Activated CD8-positive, alpha-beta T cell treated with anti-CD3 and anti-CD28 coated beads for 36 hours (primary cell): ENCODE measurements around the gene ABCC3. TPM values are rescaled to one million over a fixed set of nuclear protein-coding genes. Genes with fewer than 3 reads are reported as not detected.
A peak's percentile ranks its signal among the peaks of the same experiment; 100 is the strongest.

Experiments
- ATAC-seq: fragments of 200-7000 bp; cut with Tn5 transposase; one replicate; pipeline ENCODE4 v1.10.0; 2021; ENCODE audit warnings: mild to moderate bottlenecking, moderate library complexity
- CTCF ChIA-PET: fragments of 350-600 bp; sonication (Branson Sonifier 250); formaldehyde crosslinking; loops from one replicate; lab custom pipeline; 2021; ENCODE audit warnings: antibody characterized with exemption; lab: Charles Lee
- POLR2A ChIA-PET: fragments of 350-600 bp; sonication (Branson Sonifier 250); formaldehyde crosslinking; loops from one replicate; lab custom pipeline; 2021; ENCODE audit warnings: antibody characterized with exemption; lab: Charles Lee
- DNase-seq: peaks from one replicate; pipeline ENCODE4 v3.0.0-alpha.2; 2020
- H3K27ac Mint-ChIP-seq: one replicate; pipeline ENCODE4 v1.8.0; 2021; ENCODE audit warnings: mild to moderate bottlenecking, mixed read lengths
- H3K27me3 Mint-ChIP-seq: one replicate; pipeline ENCODE4 v1.8.0; 2021; ENCODE audit warnings: mixed read lengths
- H3K36me3 Mint-ChIP-seq: one replicate; pipeline ENCODE4 v1.8.0; 2021; ENCODE audit warnings: low read depth, mixed read lengths
- H3K4me1 Mint-ChIP-seq: one replicate; pipeline ENCODE4 v1.8.0; 2021; ENCODE audit warnings: low read depth, mixed read lengths
- H3K4me3 Mint-ChIP-seq: one replicate; pipeline ENCODE4 v1.8.0; 2021; ENCODE audit warnings: mild to moderate bottlenecking, moderate library complexity, mixed read lengths
- H3K9me3 Mint-ChIP-seq: one replicate; pipeline ENCODE4 v1.8.0; 2021; ENCODE audit warnings: mixed read lengths
- CTCF ChIP-seq: fragments of 200-600 bp; IDR thresholded peaks from one replicate; pipeline ENCODE4 v1.8.0; 2022; ENCODE audit warnings: antibody characterized with exemption, mild to moderate bottlenecking
- intact Hi-C: fragments of 100-400 bp; cut with micrococcal nuclease; formaldehyde crosslinking; loops from one replicate; pipeline ENCODE4 v1.10.0; 2022
- total RNA-seq, 2 experiments: library from RNA; stranded (reverse); gene quantifications; one replicate each; pipeline ENCODE4 v1.2.3, GENCODE V29; 2021

ABCC3 gene
- total RNA-seq, 2 experiments from 2014 or later: not detected

GRCh38 chr17:50693036-50693682, 58.5 kb downstream of the ABCC3 start:
- ATAC-seq (no peak), DNase-seq (no peak)
- H3K4me1 Mint-ChIP-seq: peaks cover 7% of the 10 kb centered on the region
- intact Hi-C loops: loop anchor here (10.0 kb wide), 1 partner anchor 148 kb away; the partner anchor contains the start of gene SPATA20
- ChIA-PET CTCF (interaction anchor here (0.6 to 3.4 kb wide), 3 partner anchors 8 to 192 kb away, joined by 3 to 14 read pairs (median 4); no protein-coding TSS in a partner anchor), POLR2A (no interaction called here)
- no peak overlapping the region for H3K4me3 Mint-ChIP-seq
- no peaks in the 10 kb centered on the region for H3K9me3 Mint-ChIP-seq
- H3K27ac Mint-ChIP-seq: no peak overlapping the region
- no peak for TF ChIP-seq CTCF
- peaks cover 31% of the 10 kb centered on the region for H3K36me3 Mint-ChIP-seq
- H3K27me3 Mint-ChIP-seq: no peaks in the 10 kb centered on the region

DNA sequence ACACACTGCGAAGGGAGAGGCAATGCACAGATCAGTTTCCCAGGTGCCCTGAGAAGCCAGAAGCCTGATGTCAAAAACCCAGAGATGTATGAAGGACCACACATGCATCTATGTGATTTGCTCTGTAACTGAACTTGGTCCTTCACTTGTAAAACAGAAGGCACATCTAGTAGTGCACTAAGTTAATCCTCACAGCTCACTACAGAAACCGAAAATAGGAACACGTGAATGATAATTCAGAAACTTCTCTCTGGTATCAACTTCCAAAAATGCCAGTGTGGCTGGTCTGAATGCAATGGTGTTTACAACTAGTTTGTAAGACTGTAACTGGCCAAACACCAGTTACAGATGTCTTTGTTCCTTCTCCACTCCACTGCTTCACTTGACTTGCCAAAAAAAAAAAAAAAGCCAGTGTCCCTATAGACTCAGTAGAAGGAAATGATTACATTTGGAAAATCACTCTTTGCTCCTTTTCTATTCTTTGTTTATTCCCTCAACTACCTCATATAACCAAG, 61.7 kb downstream of the ABCC3 start:
- no peaks in the 10 kb centered on the region for H3K27me3 Mint-ChIP-seq
- intact Hi-C loops: loop anchor here (10.0 kb wide), 1 partner anchor 152 kb away; the partner anchor contains the start of gene SPATA20
- POLR2A ChIA-PET: no interaction called here
- CTCF ChIA-PET: interaction anchor here (0.8 to 4.6 kb wide), 8 partner anchors 12 to 71 kb away, joined by 3 to 34 read pairs (median 3); partner anchors contain the start of gene ANKRD40
- TF ChIP-seq CTCF: no peak
- H3K27ac Mint-ChIP-seq: no peak overlapping the region
- H3K9me3 Mint-ChIP-seq: no peaks in the 10 kb centered on the region
- no peak overlapping the region for H3K4me3 Mint-ChIP-seq
- no peak for DNase-seq
- peaks cover 48% of the 10 kb centered on the region for H3K36me3 Mint-ChIP-seq
- no peak for ATAC-seq
- H3K4me1 Mint-ChIP-seq: peaks cover 16% of the 10 kb centered on the region

- CTCF ChIA-PET: interaction anchor here (0.7 to 4.6 kb wide), 7 partner anchors 8 to 72 kb away, joined by 3 to 34 read pairs (median 3); no protein-coding TSS in a partner anchor
- Mint-ChIP-seq H3K4me1 (peaks cover 21% of the 10 kb centered on the region), H3K27ac (peak overlapping the region; percentile 66), H3K4me3 (no peak overlapping the region), H3K9me3 (no peaks in the 10 kb centered on the region), H3K36me3 (peaks cover 50% of the 10 kb centered on the region), H3K27me3 (no peaks in the 10 kb centered on the region)
- POLR2A ChIA-PET: interaction anchor here (0.7 kb wide), 1 partner anchor 10 kb away, joined by 3 read pairs; no protein-coding TSS in a partner anchor
- intact Hi-C loops: loop anchor here (10.0 kb wide), 1 partner anchor 152 kb away; the partner anchor contains the start of gene SPATA20
- TF ChIP-seq CTCF: no peak
- no peak for DNase-seq
- ATAC-seq: no peak
Observed at GRCh38 chr17:50697062-50697461, 62.4 kb downstream of the ABCC3 start.

GRCh38 chr17:50697663-50698272, 63.1 kb downstream of the ABCC3 start:
- Mint-ChIP-seq H3K36me3 (peaks cover 50% of the 10 kb centered on the region), H3K9me3 (no peaks in the 10 kb centered on the region), H3K4me3 (no peak overlapping the region), H3K27ac (peak overlapping the region; percentile 66), H3K4me1 (peaks cover 24% of the 10 kb centered on the region), H3K27me3 (no peaks in the 10 kb centered on the region)
- no peak for TF ChIP-seq CTCF
- ChIA-PET POLR2A (no interaction called here), CTCF (interaction anchor here (0.8 to 4.6 kb wide), 4 partner anchors 41 to 69 kb away, joined by 3 to 34 read pairs (median 3); no protein-coding TSS in a partner anchor)
- peak; percentile 45 for ATAC-seq
- intact Hi-C loops: loop anchor here (10.0 kb wide), 1 partner anchor 153 kb away; the partner anchor contains the start of gene SPATA20
- no peak for DNase-seq
